RWPE2 (cell line): ENCODE results near the gene KCNB1.

ENCODE experiments used
- ATAC-seq: fragments of 200-7000 bp; cut with Tn5 transposase; 3 replicates; pipeline ENCODE4 v1.9.1; 2021; ENCODE audit warnings: low read depth
- DNase-seq: peaks from one replicate; pipeline ENCODE4 v3.0.0-alpha.2; 2020; ENCODE audit warnings: low spot score
- H3K27ac ChIP-seq: fragments of 450-650 bp; 2 replicates; pipeline ENCODE4 v1.5.1; 2017; ENCODE audit warnings: mild to moderate bottlenecking; ENCODE audit not compliant: poor library complexity, severe bottlenecking
- H3K27me3 ChIP-seq: fragments of 250-450 bp; sonication (Bioruptor Pico); 2 replicates; pipeline ENCODE4 v1.5.1; 2021; ENCODE audit warnings: mild to moderate bottlenecking, moderate library complexity; ENCODE audit not compliant: insufficient read depth, poor library complexity, severe bottlenecking
- H3K36me3 ChIP-seq: fragments of 250-450 bp; sonication (Bioruptor Pico); 2 replicates; pipeline ENCODE4 v1.5.1; 2020; ENCODE audit warnings: low read depth, mild to moderate bottlenecking, moderate library complexity
- H3K4me1 ChIP-seq: fragments of 250-450 bp; sonication (Bioruptor Pico); 2 replicates; pipeline ENCODE4 v1.5.1; 2021; ENCODE audit warnings: mild to moderate bottlenecking, moderate library complexity; ENCODE audit not compliant: insufficient read depth, poor library complexity, severe bottlenecking
- H3K4me3 ChIP-seq: fragments of 250-450 bp; sonication (Bioruptor Pico); 2 replicates; pipeline ENCODE4 v1.5.1; 2021; ENCODE audit warnings: mild to moderate bottlenecking, moderate library complexity; ENCODE audit not compliant: severe bottlenecking
- H3K9me3 ChIP-seq: fragments of 250-450 bp; sonication (Bioruptor Pico); 2 replicates; pipeline ENCODE4 v1.5.1; 2021; ENCODE audit warnings: mild to moderate bottlenecking, moderate library complexity; ENCODE audit not compliant: severe bottlenecking
- TF ChIP-seq, protein P1 (sequence below): fragments of 450-650 bp; IDR thresholded peaks from one replicate; pipeline ENCODE4 v1.5.1; 2017; ENCODE audit warnings: mild to moderate bottlenecking, moderate library complexity; ENCODE audit not compliant: poor library complexity, severe bottlenecking

Gene KCNB1

GRCh38 chr20:49418809-49419208, 63.7 kb downstream of the KCNB1 start:
- no peak for DNase-seq
- Histone ChIP-seq H3K9me3 (no peaks in the 10 kb centered on the region), H3K27ac (no peak overlapping the region), H3K27me3 (no peaks in the 10 kb centered on the region), H3K4me1 (peaks cover 10% of the 10 kb centered on the region), H3K4me3 (no peak overlapping the region), H3K36me3 (no peaks in the 10 kb centered on the region)
- TF ChIP-seq, protein P1, sequence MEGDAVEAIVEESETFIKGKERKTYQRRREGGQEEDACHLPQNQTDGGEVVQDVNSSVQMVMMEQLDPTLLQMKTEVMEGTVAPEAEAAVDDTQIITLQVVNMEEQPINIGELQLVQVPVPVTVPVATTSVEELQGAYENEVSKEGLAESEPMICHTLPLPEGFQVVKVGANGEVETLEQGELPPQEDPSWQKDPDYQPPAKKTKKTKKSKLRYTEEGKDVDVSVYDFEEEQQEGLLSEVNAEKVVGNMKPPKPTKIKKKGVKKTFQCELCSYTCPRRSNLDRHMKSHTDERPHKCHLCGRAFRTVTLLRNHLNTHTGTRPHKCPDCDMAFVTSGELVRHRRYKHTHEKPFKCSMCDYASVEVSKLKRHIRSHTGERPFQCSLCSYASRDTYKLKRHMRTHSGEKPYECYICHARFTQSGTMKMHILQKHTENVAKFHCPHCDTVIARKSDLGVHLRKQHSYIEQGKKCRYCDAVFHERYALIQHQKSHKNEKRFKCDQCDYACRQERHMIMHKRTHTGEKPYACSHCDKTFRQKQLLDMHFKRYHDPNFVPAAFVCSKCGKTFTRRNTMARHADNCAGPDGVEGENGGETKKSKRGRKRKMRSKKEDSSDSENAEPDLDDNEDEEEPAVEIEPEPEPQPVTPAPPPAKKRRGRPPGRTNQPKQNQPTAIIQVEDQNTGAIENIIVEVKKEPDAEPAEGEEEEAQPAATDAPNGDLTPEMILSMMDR: no peak
- ATAC-seq: no peak

- ATAC-seq (no peak), DNase-seq (no peak)
- H3K27ac ChIP-seq: no peak overlapping the region
- H3K4me1 ChIP-seq: peaks cover 10% of the 10 kb centered on the region
- H3K9me3 ChIP-seq: no peaks in the 10 kb centered on the region
- TF ChIP-seq, protein P1: no peak
- no peaks in the 10 kb centered on the region for H3K36me3 ChIP-seq
- no peaks in the 10 kb centered on the region for H3K27me3 ChIP-seq
- H3K4me3 ChIP-seq: no peak overlapping the region
Observed at GRCh38 chr20:49417843-49418555, 64.5 kb downstream of the KCNB1 start.

DNA sequence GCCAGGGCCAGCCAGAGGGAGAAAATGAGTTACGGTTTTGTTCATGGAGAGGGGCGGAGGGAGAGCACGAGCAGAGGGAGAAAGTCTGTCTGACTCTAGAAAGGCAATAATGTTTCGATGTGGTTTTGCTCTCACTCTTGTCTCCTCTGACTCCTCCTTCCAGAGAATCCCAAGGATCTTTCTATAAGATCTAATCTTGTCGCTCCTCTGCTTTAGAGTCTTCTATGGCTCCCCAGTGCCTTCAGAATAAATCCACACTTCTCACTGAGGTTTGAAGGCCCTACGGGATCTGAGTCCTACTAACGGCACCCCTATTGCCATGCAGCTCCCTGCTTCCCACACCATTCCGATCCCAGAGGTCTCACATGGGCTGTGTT, 66.8 kb downstream of the KCNB1 start:
- DNase-seq (no peak), ATAC-seq (no peak)
- Histone ChIP-seq H3K36me3 (no peaks in the 10 kb centered on the region), H3K27ac (no peak overlapping the region), H3K27me3 (no peaks in the 10 kb centered on the region), H3K4me1 (peaks cover 7% of the 10 kb centered on the region), H3K4me3 (no peak overlapping the region), H3K9me3 (no peaks in the 10 kb centered on the region)
- TF ChIP-seq, protein P1: no peak

DNA sequence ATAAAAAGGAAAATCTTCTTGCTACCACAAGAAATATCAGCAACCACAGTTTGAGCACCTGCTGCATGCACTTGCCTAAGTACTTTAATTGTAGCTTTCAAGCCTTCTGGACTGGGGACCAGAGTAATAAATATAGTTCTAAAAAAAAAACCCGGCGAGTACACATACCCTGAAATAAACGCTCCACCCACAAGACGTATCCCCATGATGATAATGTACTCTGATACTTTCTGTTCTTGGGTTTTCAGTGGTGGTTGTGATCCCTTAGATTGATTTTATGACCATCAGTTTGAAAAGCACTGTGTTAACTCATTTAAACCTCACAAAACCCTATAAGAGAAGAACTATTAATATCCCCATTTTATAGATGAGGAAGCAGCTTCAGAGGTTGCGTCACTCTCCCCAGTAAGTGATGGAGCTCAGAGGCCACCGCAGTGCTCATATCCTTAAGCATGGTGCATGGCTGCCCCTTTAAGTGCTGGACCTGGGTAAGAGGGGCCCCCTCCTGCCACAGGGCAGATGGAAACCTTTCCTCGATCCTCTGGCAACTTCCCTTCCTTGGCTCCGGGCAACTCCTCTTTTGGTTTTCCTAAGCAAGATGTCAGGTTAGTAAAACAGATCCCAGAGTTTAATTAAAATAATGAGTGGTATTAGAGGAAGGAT, 67.3 kb downstream of the KCNB1 start:
- DNase-seq: peak; percentile 65
- Histone ChIP-seq H3K27me3 (no peaks in the 10 kb centered on the region), H3K27ac (no peak overlapping the region), H3K36me3 (no peaks in the 10 kb centered on the region), H3K4me3 (no peak overlapping the region), H3K9me3 (no peaks in the 10 kb centered on the region), H3K4me1 (peaks cover 2% of the 10 kb centered on the region)
- no peak for ATAC-seq
- TF ChIP-seq, protein P1: no peak

- H3K27me3 ChIP-seq: no peaks in the 10 kb centered on the region
Observed at GRCh38 chr20:49413677-49414076, 68.8 kb downstream of the KCNB1 start.

More at GRCh38 chr20:49413677-49414076, 68.8 kb downstream of the KCNB1 start:
- H3K4me3 ChIP-seq: no peak overlapping the region
- no peaks in the 10 kb centered on the region for H3K9me3 ChIP-seq
- TF ChIP-seq, protein P1: no peak
- ATAC-seq: no peak
- no peaks in the 10 kb centered on the region for H3K4me1 ChIP-seq
- no peak overlapping the region for H3K27ac ChIP-seq
- DNase-seq: no peak
- H3K36me3 ChIP-seq: no peaks in the 10 kb centered on the region
